Measurements from ENCODE around the gene JADE2. TPM values are rescaled to one million over a fixed set of nuclear protein-coding genes. Genes with fewer than 3 reads are reported as not detected.

The JADE2 gene
- total and polyA plus RNA-seq, 2 of the 8 experiments (the other 6 are each of a cell fraction or from before 2014, with no cell fraction given): 19.2 to 55.8 TPM

DNA sequence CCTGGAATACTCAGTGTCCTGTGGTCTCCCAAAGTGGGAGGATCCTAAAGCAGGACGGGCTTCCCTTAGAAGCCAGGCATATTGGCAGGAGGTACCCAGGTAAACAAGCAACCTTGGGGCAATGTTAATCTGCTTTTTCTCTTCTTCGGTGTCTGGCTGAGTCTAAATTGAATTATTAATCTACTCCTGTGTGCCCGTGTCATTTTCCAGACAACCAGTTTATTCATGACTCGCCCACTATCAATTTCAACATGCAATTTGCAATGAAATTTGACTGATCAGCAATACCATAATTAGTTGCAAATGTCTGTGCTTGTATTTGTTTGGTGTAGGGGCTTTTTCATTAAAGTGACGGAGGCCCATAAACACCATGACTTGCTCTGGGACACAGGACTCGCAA lies 32.9 kb upstream of the JADE2 start:
- Histone ChIP-seq H2BK20ac (ENCODE audit: low read length) (no peak overlapping the region), H3K4me2 (ENCODE audit: insufficient read depth in 1 of 2, low read depth in 2 of 2, low read length in 2 of 2) (no peak overlapping the region), H4K8ac (ENCODE audit: extremely low read depth, insufficient read depth, low read length) (no peak overlapping the region), H2BK5ac (ENCODE audit: low read depth, low read length) (no peak overlapping the region), H3K4me1 (replicated peaks in 1 of 4; ENCODE audit: control insufficient read depth in 3 of 4, insufficient read depth in 4 of 4, low read length in 3 of 4) (no peaks in the 10 kb centered on the region), H3K9ac (replicated peaks in 1 of 4; ENCODE audit: extremely low read depth in 1 of 4, low read depth in 3 of 4, low read length in 3 of 4) (no peak overlapping the region), H2BK120ac (replicated peaks; ENCODE audit: low read depth, low read length) (no peak overlapping the region), H3K23me2 (ENCODE audit: low read depth, low read length) (no peaks in the 10 kb centered on the region; the same call in 1 of the 2 replicates), H4K20me1 (replicated peaks in 1 of 2; ENCODE audit: control insufficient read depth in 1 of 2, insufficient read depth in 2 of 2, low read length in 2 of 2) (no peaks in the 10 kb centered on the region), H3K14ac (ENCODE audit: insufficient read length) (no peak overlapping the region), H3K36me3 (ENCODE audit: control insufficient read depth in 2 of 4, insufficient read depth in 4 of 4, low read length in 3 of 4) (no peaks in the 10 kb centered on the region), H3K4ac (replicated peaks; ENCODE audit: insufficient read length, low read depth, low read length) (no peak overlapping the region), H4K5ac (ENCODE audit: insufficient read length, low read depth, low read length) (no peak overlapping the region), H3K79me2 (ENCODE audit: control insufficient read depth in 1 of 2, insufficient read depth in 2 of 2, low read length in 2 of 2) (no peaks in the 10 kb centered on the region), H2AFZ (ENCODE audit: low read length) (no peak overlapping the region), H2BK12ac (ENCODE audit: low read depth, low read length) (no peak overlapping the region), H3K18ac (ENCODE audit: extremely low read depth, low read length) (no peak overlapping the region), H2AK5ac (ENCODE audit: low read depth, low read length) (no peak overlapping the region), H3K27ac (ENCODE audit: low read depth, low read length) (no peak overlapping the region), H3K56ac (replicated peaks; ENCODE audit: insufficient read length, low read depth, low read length) (no peak overlapping the region), H4K91ac (replicated peaks; ENCODE audit: insufficient read length, low read length) (no peak overlapping the region), H2BK15ac (ENCODE audit: low read length) (no peak overlapping the region), H3K27me3 (replicated peaks in 1 of 4; ENCODE audit: control insufficient read depth in 3 of 4, extremely low read depth in 1 of 4, insufficient read depth in 3 of 4, low read length in 3 of 4) (no peaks in the 10 kb centered on the region), H3K4me3 (ENCODE audit: extremely low read depth in 1 of 4, insufficient read depth in 2 of 4, low read depth in 3 of 4, low read length in 4 of 4) (no peak overlapping the region), H3K9me3 (ENCODE audit: insufficient read depth in 2 of 2, low read depth in 1 of 2, low read length in 1 of 2) (no peaks in the 10 kb centered on the region), H3K79me1 (ENCODE audit: low read depth, low read length) (no peaks in the 10 kb centered on the region), H3K23ac (ENCODE audit: insufficient read length) (no peak overlapping the region)
- DNase-seq (ENCODE audit: low read depth in 1 of 2, low spot score in 2 of 2) (no peak), FAIRE-seq (no peak)
- 91% methylated on average over 6 of the region's 6 CpGs; no CpG with 5 or more reads in 1 of the 2 experiments for WGBS, 2 experiments (ENCODE audit: extremely low coverage in 1 of 2, insufficient coverage in 1 of 2, insufficient read length in 1 of 2, insufficient replicate concordance in 2 of 2, low coverage in 1 of 2, low lambda C conversion rate in 2 of 2, missing lambda C conversion rate in 1 of 2)
- ChIA-PET POLR2A (ENCODE audit: partially characterized antibody) (interaction anchor here (1.2 to 3.1 kb wide), 3 partner anchors 19 to 34 kb away, joined by 3 to 12 read pairs (median 3); partner anchors contain the start of gene JADE2), CTCF (ENCODE audit: partially characterized antibody) (interaction anchor here (0.9 to 3.7 kb wide), 5 partner anchors 9 to 69 kb away, joined by 3 to 21 read pairs (median 9); no protein-coding TSS in a partner anchor)
- TF ChIP-seq TCF12 (IDR thresholded peaks at IDR 0.05; ENCODE audit: low read depth, low read length): no peak
- TF ChIP-seq HDAC2 (IDR thresholded peaks at IDR 0.05; ENCODE audit: borderline replicate concordance in 1 of 2, low read depth in 2 of 2, low read length in 2 of 2): no peak
- no peak for TF ChIP-seq ZNF274 (IDR thresholded peaks at IDR 0.05; ENCODE audit: borderline replicate concordance, extremely low read depth, low read length)
- no peak for TF ChIP-seq RAD21 (IDR thresholded peaks at IDR 0.05 in 1 of 2, conservative IDR thresholded peaks at IDR 0.05 in 1 of 2; ENCODE audit: low read depth in 2 of 2, low read length in 2 of 2)
- TF ChIP-seq POLR2AphosphoS5 (IDR thresholded peaks at IDR 0.05; ENCODE audit: low read depth, low read length): no peak
- no peak for TF ChIP-seq CBX5 (IDR thresholded peaks at IDR 0.05; ENCODE audit: low read depth, low read length)
- no peak for TF ChIP-seq SP4 (IDR thresholded peaks at IDR 0.05; ENCODE audit: low read length)
- no peak for TF ChIP-seq NRF1 (IDR thresholded peaks at IDR 0.05; ENCODE audit: low read depth, low read length)
- no peak for TF ChIP-seq TEAD4 (IDR thresholded peaks at IDR 0.05; ENCODE audit: low read depth, low read length)
- TF ChIP-seq, protein P1, sequence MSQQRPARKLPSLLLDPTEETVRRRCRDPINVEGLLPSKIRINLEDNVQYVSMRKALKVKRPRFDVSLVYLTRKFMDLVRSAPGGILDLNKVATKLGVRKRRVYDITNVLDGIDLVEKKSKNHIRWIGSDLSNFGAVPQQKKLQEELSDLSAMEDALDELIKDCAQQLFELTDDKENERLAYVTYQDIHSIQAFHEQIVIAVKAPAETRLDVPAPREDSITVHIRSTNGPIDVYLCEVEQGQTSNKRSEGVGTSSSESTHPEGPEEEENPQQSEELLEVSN (IDR thresholded peaks at IDR 0.05): no peak

Measured in H1 (cell line).